Heart left ventricle (tissue), 16 donors: ENCODE results near the gene HNRNPL. TPM values are rescaled to one million over a fixed set of nuclear protein-coding genes. Genes with fewer than 3 reads are reported as not detected.
"Not testable (repeated sequence)": the region's sequence is repeated elsewhere in the genome, so short reads cannot be mapped to it uniquely, and the experiment has no call there.

Experiments
- ATAC-seq, 4 donors: fragments of 200-7000 bp; cut with Tn5 transposase; one replicate each; pipeline ENCODE4 v1.9.1; 2020 to 2022; ENCODE audit warnings: moderate library complexity in 4 of 4, mild to moderate bottlenecking in 3 of 4, moderate number of reproducible peaks in 1 of 4
- DNase-seq, 5 donors: peaks; one replicate each; pipeline ENCODE4 v3.0.0-alpha.2; 2020
- H3K27ac ChIP-seq, 12 donors: fragments of 200-600 bp; sonication (generic) in 4 of 12; one replicate each; pipeline versions ENCODE4 v1.5.0 to v1.8.0; 2016 to 2022; ENCODE audit warnings: mild to moderate bottlenecking in 2 of 12
- H3K27me3 ChIP-seq, 9 donors: fragments of 200-600 bp; sonication (generic) in 2 of 9; one replicate each; pipeline versions ENCODE4 v1.5.1 to v1.8.0; 2016 to 2022; ENCODE audit warnings: mild to moderate bottlenecking in 3 of 9
- H3K36me3 ChIP-seq, 9 donors: fragments of 200-600 bp; sonication (generic) in 2 of 9; one replicate each; pipeline versions ENCODE4 v1.5.0 to v1.8.0; 2018 to 2022; ENCODE audit warnings: mild to moderate bottlenecking in 2 of 9
- H3K4me1 ChIP-seq, 12 donors: fragments of 200-600 bp; sonication (generic) in 4 of 12; one replicate each; pipeline versions ENCODE4 v1.5.0 to v1.8.0; 2016 to 2022; ENCODE audit warnings: mild to moderate bottlenecking in 3 of 12
- H3K4me3 ChIP-seq, 12 donors: fragments of 200-600 bp; sonication (generic) in 4 of 12; one replicate each; pipeline versions ENCODE4 v1.5.0 to v1.8.0; 2017 to 2022; ENCODE audit warnings: mild to moderate bottlenecking in 9 of 12, moderate library complexity in 4 of 12
- H3K9me3 ChIP-seq, 12 donors: fragments of 200-600 bp; sonication (generic) in 4 of 12; one replicate each; pipeline versions ENCODE4 v1.5.0 to v1.8.0; 2016 to 2022; ENCODE audit warnings: mild to moderate bottlenecking in 1 of 12
- CTCF ChIP-seq, 12 donors: fragments of 200-600 bp; sonication (generic) in 4 of 12; IDR thresholded peaks; one replicate each; pipeline versions ENCODE4 v1.5.0 to v1.8.0; 2018 to 2022; ENCODE audit warnings: antibody characterized with exemption in 12 of 12, mild to moderate bottlenecking in 5 of 12
- POLR2A ChIP-seq, 2 donors: fragments of 450-650 bp; IDR thresholded peaks; one replicate each; pipeline ENCODE4 v1.6.1; 2017; ENCODE audit warnings: antibody characterized with exemption in 2 of 2, mild to moderate bottlenecking in 2 of 2, moderate library complexity in 2 of 2
- WGBS, 4 donors: extraction: QIAGEN DNeasy Blood & Tissue Kit in 2 of 4; methylation state at CpG; one replicate each; pipeline versions ENCODE4 v1.1.5 to v1.1.7; 2013 to 2018; 5-methylcytosine and 5-hydroxymethylcytosine counted together
- intact Hi-C, 10 donors: fragments of 100-400 bp; cut with DNase I; formaldehyde crosslinking; loops; one replicate each; pipeline versions ENCODE4 v1.11.1 to v1.14.2; 2022
- polyA plus RNA-seq, 2 donors: library from polyadenylated mRNA; stranded (reverse); fragments of 200-250 nt; gene quantifications; one replicate each; pipeline ENCODE4 v1.2.3, GENCODE V29; 2013
- total RNA-seq, 9 donors: library from RNA; depleted of rRNA in 2 of 9; stranded (reverse); fragments of >200 nt in 2 of 9; fragmentation: NEBNext Ultra II Directional in 3 of 9; extraction: Animal tissue kit (Norgen Biotek cat#: 25700) in 3 of 9; gene quantifications; one replicate each; pipeline versions ENCODE4 v1.1.0 to v1.2.4, GENCODE V29; 2016 to 2023
- donor health status: ischemic (EF 13 %, LVEDD 7.1; RV severe dilation, severe dysfunction).
- donor health status: healthy with polysubstance abuse.
- donor health status: DM: no; HTN: yes; CAD: no.
- donor health status: DM: no; HTN: no; CAD: no.
- donor health status: ischemic (EF 25% LVEDD 6.9; RV normal size, moderate dysfunction).
- donor health status: ischemic (EF 25% LVEDD 5.7; RV mildly dilated, moderate dysfunction).
- donor health status: healthy.
- donor health status: DM: yes; HTN: yes; CAD: no.
- donor health status: ischemic (EF 35%, LVEDD 5.7; RV mildly dilated, moderate dysfunction).
- donor health status: nonischemic (EF 11% LVEDD 7.7; RV severe dilation, severe dysfunction).
- donor health status: DM: yes; HTN: yes; CAD: no.
- donor health status: PGD.
- donor health status: ischemic (EF 29% LVEDD 5.4; RV normal size, mild dysfunction).
- donor health status: nonischemic (EF 23%, LVEDD 6.1; RV moderate dilation, normal function).

HNRNPL gene
- total and polyA plus RNA-seq, 11 donors: 93.6 to 256 (median 149) TPM

GRCh38 chr19:38831142-38831605 is 18.6 kb downstream of the HNRNPL start:
- ATAC-seq (peak; percentile 56 to 74 (median 60)), DNase-seq (peak; percentile 56 to 88 (median 77))
- TF ChIP-seq CTCF (IDR thresholded peaks at IDR 0.05): no peak
- TF ChIP-seq POLR2A (IDR thresholded peaks at IDR 0.05): no peak
- WGBS, 4 donors: 3 to 7% (median 6%) methylated on average over 11 to 16 of the region's 16 CpGs
- H3K36me3 ChIP-seq: peaks cover 0 to 57% (median 47%) of the 10 kb centered on the region in 9 donors
- intact Hi-C loops: loop anchor here in 6 of 10 donors (1.0 to 10.0 kb wide), 9 partner anchors 18 to 196 kb away; partner anchors contain the start of genes NFKBIB (in 2 of the 6), SIRT2 (in 2 of the 6), ACTN4 (in 1 of the 6) and HNRNPL (in 1 of the 6)
- no peaks in the 10 kb centered on the region for H3K9me3 ChIP-seq
- no peaks in the 10 kb centered on the region for H3K27me3 ChIP-seq
- H3K27ac ChIP-seq: peak overlapping the region; percentile 83 to 96 (median 94)
- peak overlapping the region; percentile 43 to 90 (median 72) for H3K4me3 ChIP-seq
- peaks cover 0 to 50% (median 34%) of the 10 kb centered on the region in 12 donors for H3K4me1 ChIP-seq

- TF ChIP-seq CTCF (IDR thresholded peaks at IDR 0.05): no peak
- TF ChIP-seq POLR2A (IDR thresholded peaks at IDR 0.05): no peak
- peak overlapping the region in 9 of 12 donors; percentile 43 to 90 (median 71) for H3K4me3 ChIP-seq
- DNase-seq (no peak), ATAC-seq (no peak)
- no peaks in the 10 kb centered on the region for H3K27me3 ChIP-seq
- no peaks in the 10 kb centered on the region for H3K9me3 ChIP-seq
- 79 to 87% (median 84%) methylated on average over 4 of the region's 4 CpGs for WGBS, 4 donors
- intact Hi-C loops: loop anchor here in 6 of 10 donors (2.0 to 10.0 kb wide), 8 partner anchors 19 to 195 kb away; partner anchors contain the start of genes ACTN4 (in 1 of the 6), HNRNPL (in 1 of the 6), NFKBIB (in 1 of the 6) and SIRT2 (in 1 of the 6)
- peaks cover 0 to 49% (median 36%) of the 10 kb centered on the region in 12 donors for H3K4me1 ChIP-seq
- peaks cover 0 to 53% (median 41%) of the 10 kb centered on the region in 9 donors for H3K36me3 ChIP-seq
- peak overlapping the region in 7 of 12 donors; percentile 11 to 95 (median 93) for H3K27ac ChIP-seq
Observed at GRCh38 chr19:38830039-38830733, 19.6 kb downstream of the HNRNPL start.

GRCh38 chr19:38829203-38829602 is 20.6 kb downstream of the HNRNPL start:
- ATAC-seq, H3K9me3 ChIP-seq, H3K27me3 ChIP-seq, intact Hi-C loops, H3K4me3 ChIP-seq: not testable (repeated sequence)
- peaks cover 0 to 55% (median 43%) of the 10 kb centered on the region in 9 donors for H3K36me3 ChIP-seq
- DNase-seq: peak in 1 of 5 donors; percentile 13
- peaks cover 0 to 50% (median 36%) of the 10 kb centered on the region in 12 donors for H3K4me1 ChIP-seq
- 92 to 95% (median 94%) methylated on average over 7 of the region's 7 CpGs for whole genome bisulfite sequencing, 4 donors
- peak overlapping the region in 1 of 12 donors; percentile 90 for H3K27ac ChIP-seq

DNA sequence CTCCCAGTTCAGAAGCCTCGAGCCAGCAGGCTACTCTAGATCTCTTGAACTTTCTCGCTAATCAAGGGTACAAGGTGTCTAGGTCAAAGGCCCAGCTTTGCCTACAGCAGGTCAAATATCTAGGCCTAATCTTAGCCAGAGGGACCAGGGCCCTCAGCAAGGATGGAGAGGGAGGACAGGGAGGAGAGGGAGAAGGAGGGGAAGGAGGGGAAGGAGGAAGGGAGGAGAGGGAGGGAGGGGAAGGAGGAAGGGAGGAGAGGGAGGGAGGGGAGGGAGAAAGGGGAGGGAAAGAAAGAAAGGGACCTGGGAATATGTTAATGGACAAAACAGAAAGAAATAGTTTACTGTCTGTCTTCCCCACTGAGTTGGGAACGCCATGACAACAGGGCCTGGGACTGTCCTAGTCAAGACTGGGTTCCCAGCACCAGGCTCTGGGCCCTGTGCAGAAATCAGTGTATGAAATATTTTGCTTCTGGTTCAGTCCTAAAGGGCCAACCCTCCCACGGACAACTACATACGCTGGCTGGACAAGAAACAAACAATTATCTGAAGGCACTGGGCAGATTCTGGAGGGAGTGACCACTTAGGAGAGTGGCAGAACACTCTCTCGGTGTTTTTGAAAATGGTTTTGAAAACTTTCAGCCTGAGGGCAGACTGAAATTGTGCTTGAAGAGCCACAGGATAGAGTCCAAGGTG is 22.8 kb downstream of the HNRNPL start:
- Histone ChIP-seq H3K36me3 (peaks cover 0 to 77% (median 51%) of the 10 kb centered on the region in 9 donors), H3K4me3 (no peak overlapping the region), H3K27me3 (no peaks in the 10 kb centered on the region), H3K9me3 (peaks cover 0 to 3% (median 0%) of the 10 kb centered on the region in 12 donors), H3K27ac (peak overlapping the region in 5 of 12 donors; percentile 20 to 51 (median 43)), H3K4me1 (peaks cover 0 to 43% (median 31%) of the 10 kb centered on the region in 12 donors)
- peak in 1 of 5 donors; percentile 4 for DNase-seq
- 44 to 53% (median 51%) methylated on average over 6 of the region's 6 CpGs for WGBS, 4 donors
- TF ChIP-seq POLR2A (IDR thresholded peaks at IDR 0.05) (no peak), CTCF (IDR thresholded peaks at IDR 0.05) (no peak)
- no peak for ATAC-seq
- intact Hi-C loops: no loop called here

DNA sequence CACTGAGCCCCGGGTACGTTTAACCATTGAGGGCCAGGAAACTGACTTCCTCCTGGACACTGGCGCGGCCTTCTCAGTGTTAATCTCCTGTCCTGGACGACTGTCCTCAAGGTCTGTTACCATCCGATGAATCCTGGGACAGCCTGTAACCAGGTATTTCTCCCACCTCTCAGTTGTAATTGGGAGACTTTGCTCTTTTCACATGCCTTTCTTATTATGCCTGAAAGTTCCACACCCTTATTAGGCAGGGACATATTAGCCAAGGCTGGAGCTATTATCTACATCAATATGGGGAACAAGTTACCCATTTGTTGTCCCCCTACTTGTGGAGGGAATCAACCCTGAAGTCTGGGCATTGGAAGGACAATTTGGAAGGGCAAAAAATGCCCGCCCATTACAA is 23.9 kb downstream of the HNRNPL start:
- H3K36me3 ChIP-seq: peaks cover 0 to 81% (median 56%) of the 10 kb centered on the region in 9 donors
- DNase-seq, intact Hi-C loops, ATAC-seq, H3K9me3 ChIP-seq, H3K27me3 ChIP-seq: not testable (repeated sequence)
- peak overlapping the region in 1 of 12 donors; percentile 10 for H3K4me3 ChIP-seq
- peaks cover 0 to 42% (median 28%) of the 10 kb centered on the region in 12 donors for H3K4me1 ChIP-seq
- peak overlapping the region in 9 of 12 donors; percentile 17 to 56 (median 47) for H3K27ac ChIP-seq
- 57 to 77% (median 67%) methylated on average over 5 to 7 of the region's 7 CpGs for WGBS, 4 donors

DNA sequence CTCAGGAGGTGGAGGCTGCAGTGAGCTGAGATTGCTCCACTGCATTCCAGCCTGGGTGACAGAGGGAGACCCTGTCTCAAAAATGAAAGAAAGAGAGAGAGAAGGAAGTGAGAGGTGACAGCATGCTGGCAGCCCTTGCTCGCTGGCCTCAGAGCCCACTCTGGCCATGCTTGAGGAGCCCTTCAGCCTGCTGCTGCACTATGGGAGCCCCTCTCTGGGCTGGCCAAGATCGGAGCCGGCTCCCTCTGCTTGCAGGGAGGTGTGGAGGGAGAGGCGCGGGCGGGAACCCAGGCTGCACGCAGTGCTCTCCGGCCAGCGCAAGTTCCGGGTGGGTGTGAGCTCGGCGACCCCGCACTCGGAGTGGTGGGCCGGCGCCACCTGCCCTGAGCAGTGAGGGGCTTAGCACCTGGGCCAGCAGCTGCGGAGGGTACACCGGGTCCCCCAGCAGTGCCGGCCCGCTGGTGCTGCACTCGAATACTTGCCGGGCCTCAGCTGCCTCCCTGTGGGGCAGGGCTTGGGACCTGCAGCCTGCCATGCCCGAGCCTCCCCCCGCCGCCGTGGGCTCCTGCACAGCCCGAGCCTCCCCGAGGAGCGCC is 28.5 kb downstream of the HNRNPL start:
- intact Hi-C loops, ATAC-seq, H3K27ac ChIP-seq: not testable (repeated sequence)

More for the DNA sequence above, 28.5 kb downstream of the HNRNPL start:
- not testable (repeated sequence) for H3K9me3 ChIP-seq, H3K4me3 ChIP-seq, H3K27me3 ChIP-seq, DNase-seq
- Histone ChIP-seq H3K36me3 (peaks cover 0 to 67% (median 43%) of the 10 kb centered on the region in 9 donors), H3K4me1 (peaks cover 0 to 34% (median 13%) of the 10 kb centered on the region in 12 donors)
- 92 to 98% (median 96%) methylated on average over 13 to 29 of the region's 29 CpGs for WGBS, 4 donors
